Uterus (tissue), 2 donors: Measurements from ENCODE around the gene ME3.

Experiments used
- POLR2A ChIP-seq, 2 donors: fragments of 450-650 bp; IDR thresholded peaks; one replicate each; pipeline ENCODE4 v1.6.1; 2016; ENCODE audit warnings: antibody characterized with exemption in 2 of 2, mild to moderate bottlenecking in 1 of 2, moderate library complexity in 1 of 2
- TF ChIP-seq, protein P1 (sequence below), 4 experiments: fragments of 200-600 bp in 2 of 4; fragments of 450-650 bp in 2 of 4; sonication (generic) in 2 of 4; IDR thresholded peaks; one replicate each; pipeline ENCODE4 v1.5.1; 2016 to 2019; ENCODE audit warnings: antibody characterized with exemption in 4 of 4, mild to moderate bottlenecking in 2 of 4, moderate library complexity in 1 of 4

DNA sequence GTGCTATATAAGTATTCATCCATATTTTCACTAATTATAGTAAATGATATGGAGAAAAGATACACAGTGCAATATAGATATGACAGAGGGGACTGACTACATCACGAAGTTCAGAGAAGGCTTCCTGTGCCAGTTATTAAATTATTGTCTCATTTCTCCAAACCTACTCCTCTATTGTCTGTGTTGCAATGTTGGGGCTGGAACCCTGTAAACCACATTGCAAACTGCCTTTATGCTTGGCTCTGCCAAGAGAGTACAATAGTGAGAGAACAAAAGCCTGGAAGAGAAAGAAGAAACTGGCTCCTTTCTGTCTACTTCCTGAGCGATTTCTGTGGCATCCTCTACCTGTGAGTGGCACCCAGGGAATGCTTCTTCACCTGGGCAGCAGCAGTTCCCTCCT is 46.4 kb downstream of the ME3 start:
- no peak for TF ChIP-seq POLR2A (IDR thresholded peaks at IDR 0.05)
- TF ChIP-seq, protein P1, sequence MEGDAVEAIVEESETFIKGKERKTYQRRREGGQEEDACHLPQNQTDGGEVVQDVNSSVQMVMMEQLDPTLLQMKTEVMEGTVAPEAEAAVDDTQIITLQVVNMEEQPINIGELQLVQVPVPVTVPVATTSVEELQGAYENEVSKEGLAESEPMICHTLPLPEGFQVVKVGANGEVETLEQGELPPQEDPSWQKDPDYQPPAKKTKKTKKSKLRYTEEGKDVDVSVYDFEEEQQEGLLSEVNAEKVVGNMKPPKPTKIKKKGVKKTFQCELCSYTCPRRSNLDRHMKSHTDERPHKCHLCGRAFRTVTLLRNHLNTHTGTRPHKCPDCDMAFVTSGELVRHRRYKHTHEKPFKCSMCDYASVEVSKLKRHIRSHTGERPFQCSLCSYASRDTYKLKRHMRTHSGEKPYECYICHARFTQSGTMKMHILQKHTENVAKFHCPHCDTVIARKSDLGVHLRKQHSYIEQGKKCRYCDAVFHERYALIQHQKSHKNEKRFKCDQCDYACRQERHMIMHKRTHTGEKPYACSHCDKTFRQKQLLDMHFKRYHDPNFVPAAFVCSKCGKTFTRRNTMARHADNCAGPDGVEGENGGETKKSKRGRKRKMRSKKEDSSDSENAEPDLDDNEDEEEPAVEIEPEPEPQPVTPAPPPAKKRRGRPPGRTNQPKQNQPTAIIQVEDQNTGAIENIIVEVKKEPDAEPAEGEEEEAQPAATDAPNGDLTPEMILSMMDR (IDR thresholded peaks at IDR 0.05), result no peak
